ENCODE data around the gene COL27A1. TPM values are rescaled to one million over a fixed set of nuclear protein-coding genes. Genes with fewer than 3 reads are reported as not detected.

The COL27A1 gene
- polyA plus RNA-seq, 1 of the 3 experiments (the other 2 are of a cell fraction): 8.7 TPM

- no peaks in the 10 kb centered on the region for H4K20me1 ChIP-seq (ENCODE audit: insufficient read depth)
- H3K27ac ChIP-seq (ENCODE audit: low read depth in 2 of 2, low read length in 1 of 2): peak overlapping the region in 1 of 2 experiments; percentile 49; a peak in 1 of 4 replicates
- H3K4me2 ChIP-seq: no peak overlapping the region
- H3K36me3 ChIP-seq (replicated peaks in 1 of 2; ENCODE audit: control insufficient read depth in 1 of 2, insufficient read depth in 2 of 2, low read length in 1 of 2): peaks cover 0 to 4% of the 10 kb centered on the region in 2 experiments
- no peak overlapping the region; the same call in 1 of the 2 replicates for H3K9ac ChIP-seq
- H3K4me3 ChIP-seq (ENCODE audit: low read depth in 2 of 2, low read length in 1 of 2): no peak overlapping the region
- no peaks in the 10 kb centered on the region for H3K9me3 ChIP-seq
- CTCF ChIA-PET: interaction anchor here (0.6 to 17.8 kb wide), 13 partner anchors 8 to 550 kb away, joined by 3 to 269 read pairs (median 7); partner anchors contain the start of gene COL27A1
- H2AFZ ChIP-seq (ENCODE audit: low read depth): no peak overlapping the region
- WGBS (ENCODE audit: low lambda C conversion rate): 85% methylated on average over 10 of the region's 10 CpGs
- H3K27me3 ChIP-seq (ENCODE audit: insufficient read depth): no peaks in the 10 kb centered on the region
- peak; percentile 73 for DNase-seq
- no peaks in the 10 kb centered on the region for H3K9me2 ChIP-seq
- peaks cover 4% of the 10 kb centered on the region for H3F3A ChIP-seq (replicated peaks; ENCODE audit: insufficient read depth)
- no peaks in the 10 kb centered on the region for H3K79me2 ChIP-seq (ENCODE audit: insufficient read depth)
- TF ChIP-seq SIN3A (IDR thresholded peaks at IDR 0.05; ENCODE audit: borderline replicate concordance, low read depth, low read length) (no peak), RCOR1 (IDR thresholded peaks at IDR 0.05; ENCODE audit: low read length) (peak; percentile 13; the same call in 1 of the 2 replicates), CHD2 (IDR thresholded peaks at IDR 0.05; ENCODE audit: low read length, partially characterized antibody) (peak; percentile 29), TAF1 (IDR thresholded peaks at IDR 0.05; ENCODE audit: borderline replicate concordance, low read depth, low read length) (no peak), EZH2phosphoT487 (IDR thresholded peaks at IDR 0.05; ENCODE audit: borderline replicate concordance, low read depth) (no peak), GATA2 (CRISPR knock-in tag; IDR thresholded peaks at IDR 0.05) (peak; percentile 51; the same call in 1 of the 2 replicates), PBX3 (IDR thresholded peaks at IDR 0.05) (no peak), RXRA (IDR thresholded peaks at IDR 0.05; ENCODE audit: borderline replicate concordance, low read depth) (no peak), EP300 (IDR thresholded peaks at IDR 0.05; ENCODE audit: borderline replicate concordance in 1 of 2, low read depth in 1 of 2, low read length in 1 of 2) (peak in 1 of 2 experiments; percentile 52; a peak in 1 of 4 replicates), NFIC (IDR thresholded peaks at IDR 0.05; ENCODE audit: borderline replicate concordance) (no peak), SMC3 (IDR thresholded peaks at IDR 0.05; ENCODE audit: low read depth, low read length) (no peak), MAX (IDR thresholded peaks at IDR 0.05; ENCODE audit: low read depth) (no peak), RAD21 (IDR thresholded peaks at IDR 0.05; ENCODE audit: low read length) (no peak), ELF1 (IDR thresholded peaks at IDR 0.05) (no peak)
- H3K4me1 ChIP-seq (ENCODE audit: control insufficient read depth in 1 of 2, insufficient read depth in 2 of 2, low read depth in 1 of 2, low read length in 1 of 2): peaks cover 22 to 53% of the 10 kb centered on the region in 2 experiments
- POLR2A ChIA-PET: no interaction called here
Observed at GRCh38 chr9:114286146-114286679, 130.9 kb downstream of the COL27A1 start.

- Histone ChIP-seq H3F3A (replicated peaks; ENCODE audit: insufficient read depth) (peaks cover 4% of the 10 kb centered on the region), H3K79me2 (ENCODE audit: insufficient read depth) (no peaks in the 10 kb centered on the region), H3K4me1 (ENCODE audit: control insufficient read depth in 1 of 2, insufficient read depth in 2 of 2, low read depth in 1 of 2, low read length in 1 of 2) (peaks cover 22 to 43% of the 10 kb centered on the region in 2 experiments), H3K9ac (no peak overlapping the region), H3K27ac (ENCODE audit: low read depth in 2 of 2, low read length in 1 of 2) (peak overlapping the region in 1 of 2 experiments; percentile 47; a peak in 3 of 4 replicates), H3K27me3 (ENCODE audit: insufficient read depth) (no peaks in the 10 kb centered on the region), H3K9me2 (no peaks in the 10 kb centered on the region), H4K20me1 (ENCODE audit: insufficient read depth) (no peaks in the 10 kb centered on the region), H2AFZ (ENCODE audit: low read depth) (no peak overlapping the region), H3K4me2 (no peak overlapping the region), H3K36me3 (replicated peaks in 1 of 2; ENCODE audit: control insufficient read depth in 1 of 2, insufficient read depth in 2 of 2, low read length in 1 of 2) (peaks cover 0 to 8% of the 10 kb centered on the region in 2 experiments), H3K4me3 (ENCODE audit: low read depth in 2 of 2, low read length in 1 of 2) (no peak overlapping the region), H3K9me3 (no peaks in the 10 kb centered on the region)
- no peak for DNase-seq
- no peak for TF ChIP-seq GATA2 (CRISPR knock-in tag; IDR thresholded peaks at IDR 0.05)
- TF ChIP-seq SMC3 (IDR thresholded peaks at IDR 0.05; ENCODE audit: low read depth, low read length): no peak
- TF ChIP-seq ZBTB33 (IDR thresholded peaks at IDR 0.05; ENCODE audit: borderline replicate concordance, low read depth): no peak
- no peak for TF ChIP-seq RCOR1 (IDR thresholded peaks at IDR 0.05; ENCODE audit: low read length)
- no peak for TF ChIP-seq EZH2phosphoT487 (IDR thresholded peaks at IDR 0.05; ENCODE audit: borderline replicate concordance, low read depth)
- TF ChIP-seq IRF3 (IDR thresholded peaks at IDR 0.05; ENCODE audit: low read depth, low read length): no peak
- TF ChIP-seq TCF12 (IDR thresholded peaks at IDR 0.05): no peak
- no peak for TF ChIP-seq TAF1 (IDR thresholded peaks at IDR 0.05; ENCODE audit: borderline replicate concordance, low read depth, low read length)
- no peak for TF ChIP-seq SIN3A (IDR thresholded peaks at IDR 0.05; ENCODE audit: borderline replicate concordance, low read depth, low read length)
- TF ChIP-seq USF1 (IDR thresholded peaks at IDR 0.05; ENCODE audit: borderline replicate concordance, low read depth): no peak
- TF ChIP-seq RXRA (IDR thresholded peaks at IDR 0.05; ENCODE audit: borderline replicate concordance, low read depth): no peak
- TF ChIP-seq MAX (IDR thresholded peaks at IDR 0.05; ENCODE audit: low read depth): no peak
- ChIA-PET POLR2A (no interaction called here), CTCF (interaction anchor here (0.6 to 17.8 kb wide), 17 partner anchors 9 to 549 kb away, joined by 3 to 269 read pairs (median 5); partner anchors contain the start of gene COL27A1)
- 94% methylated on average over 14 of the region's 16 CpGs for WGBS (ENCODE audit: low lambda C conversion rate)
Observed at GRCh38 chr9:114287001-114287762, 131.8 kb downstream of the COL27A1 start.
